Activated T-helper 17 cell treated with anti-CD3 and anti-CD28 coated beads, Interleukin-2, amount 50 U/mL, for 72 hours (primary cell): ENCODE results near the gene FEM1B. TPM values are rescaled to one million over a fixed set of nuclear protein-coding genes. Genes with fewer than 3 reads are reported as not detected.
"Not testable (repeated sequence)": the region's sequence is repeated elsewhere in the genome, so short reads cannot be mapped to it uniquely, and the experiment has no call there.

ENCODE experiments used
- ATAC-seq: fragments of 150-1000 bp; cut with Tn5 transposase; replicated peaks from 2 replicates; pipeline ENCODE4 v1.10.0; 2021; ENCODE audit warnings: mild to moderate bottlenecking, moderate library complexity
- H3K27ac Mint-ChIP-seq: one replicate; pipeline ENCODE4 v1.8.0; 2022; ENCODE audit warnings: mixed read lengths
- H3K27me3 Mint-ChIP-seq: one replicate; pipeline ENCODE4 v1.8.0; 2022; ENCODE audit warnings: mixed read lengths
- H3K36me3 Mint-ChIP-seq: one replicate; pipeline ENCODE4 v1.8.0; 2022; ENCODE audit warnings: low read depth, mild to moderate bottlenecking, mixed read lengths
- H3K4me1 Mint-ChIP-seq: one replicate; pipeline ENCODE4 v1.8.0; 2022; ENCODE audit warnings: mixed read lengths
- H3K4me3 Mint-ChIP-seq: one replicate; pipeline ENCODE4 v1.8.0; 2022; ENCODE audit warnings: mild to moderate bottlenecking, mixed read lengths
- H3K9me3 Mint-ChIP-seq: one replicate; pipeline ENCODE4 v1.8.0; 2022; ENCODE audit warnings: mixed read lengths
- total RNA-seq, 2 donors: library from RNA; stranded (reverse); gene quantifications; one replicate each; pipeline ENCODE4 v1.2.3, GENCODE V29; 2022

FEM1B gene
- 10 to 100 TPM; 35.1 to 43.6 TPM for total RNA-seq

GRCh38 chr15:68277603-68278344 lies at the start of gene FEM1B:
Gene FEM1B (plus strand): TSS chr15:68277745. CDS start chr15:68278418, 673 bp downstream.
- ATAC-seq, result peak; percentile 81
- Mint-ChIP-seq H3K27ac (peak within 1 kb of the TSS; percentile 99), H3K36me3 (peaks cover 35% of the 10 kb centered on the region), H3K27me3 (no peaks in the 10 kb centered on the region), H3K9me3 (no peaks in the 10 kb centered on the region), H3K4me3 (peak within 1 kb of the TSS; percentile 89), H3K4me1 (peaks cover 41% of the 10 kb centered on the region)

GRCh38 chr15:68228143-68228970 lies 49.2 kb upstream of the FEM1B start:
- peaks cover 3% of the 10 kb centered on the region for H3K27me3 Mint-ChIP-seq
- peaks cover 26% of the 10 kb centered on the region for H3K4me1 Mint-ChIP-seq
- no peaks in the 10 kb centered on the region for H3K9me3 Mint-ChIP-seq
- peak overlapping the region; percentile 97 for H3K4me3 Mint-ChIP-seq
- peak overlapping the region; percentile 90 for H3K27ac Mint-ChIP-seq
- no peak for ATAC-seq
- H3K36me3 Mint-ChIP-seq, result peaks cover 13% of the 10 kb centered on the region

GRCh38 chr15:68228971-68229385 lies 48.6 kb upstream of the FEM1B start:
- peaks cover 3% of the 10 kb centered on the region for H3K27me3 Mint-ChIP-seq
- peak overlapping the region; percentile 90 for H3K27ac Mint-ChIP-seq
- peak; percentile 1 for ATAC-seq

GRCh38 chr15:68229386-68230156 lies 48.0 kb upstream of the FEM1B start, which contains the start of gene CLN6:
Gene CLN6 (minus strand): TSS chr15:68229728. CDS start chr15:68229584, 144 bp downstream.
- Mint-ChIP-seq H3K27me3 (peaks cover 3% of the 10 kb centered on the region), H3K9me3 (no peaks in the 10 kb centered on the region), H3K36me3 (peaks cover 10% of the 10 kb centered on the region), H3K4me1 (peaks cover 26% of the 10 kb centered on the region), H3K4me3 (peak within 1 kb of the TSS; percentile 97), H3K27ac (peak within 1 kb of the TSS; percentile 90)
- peak; percentile 93 for ATAC-seq

More at GRCh38 chr15:68228971-68229385, 48.6 kb upstream of the FEM1B start:
- Mint-ChIP-seq H3K36me3 (peaks cover 13% of the 10 kb centered on the region), H3K4me1 (peaks cover 26% of the 10 kb centered on the region), H3K9me3 (no peaks in the 10 kb centered on the region), H3K4me3 (peak overlapping the region; percentile 97)

GRCh38 chr15:68230157-68231100 lies 47.1 kb upstream of the FEM1B start:
- Mint-ChIP-seq H3K9me3 (no peaks in the 10 kb centered on the region), H3K4me1 (peaks cover 26% of the 10 kb centered on the region), H3K4me3 (peak overlapping the region; percentile 87), H3K36me3 (peaks cover 5% of the 10 kb centered on the region), H3K27ac (peak overlapping the region; percentile 69), H3K27me3 (peaks cover 3% of the 10 kb centered on the region)
- ATAC-seq, result no peak

- no peaks in the 10 kb centered on the region for H3K9me3 Mint-ChIP-seq
- peaks cover 26% of the 10 kb centered on the region for H3K4me1 Mint-ChIP-seq
- H3K36me3 Mint-ChIP-seq, result peaks cover 5% of the 10 kb centered on the region
- peaks cover 3% of the 10 kb centered on the region for H3K27me3 Mint-ChIP-seq
- H3K4me3 Mint-ChIP-seq, result peak overlapping the region; percentile 87
- ATAC-seq, result no peak
- peak overlapping the region; percentile 33 for H3K27ac Mint-ChIP-seq
Measured at GRCh38 chr15:68231102-68231818, 46.3 kb upstream of the FEM1B start.

- peaks cover 26% of the 10 kb centered on the region for H3K4me1 Mint-ChIP-seq
- no peak overlapping the region for H3K4me3 Mint-ChIP-seq
- no peak for ATAC-seq
- no peaks in the 10 kb centered on the region for H3K9me3 Mint-ChIP-seq
- peaks cover 3% of the 10 kb centered on the region for H3K27me3 Mint-ChIP-seq
- H3K36me3 Mint-ChIP-seq, result peaks cover 5% of the 10 kb centered on the region
- H3K27ac Mint-ChIP-seq, result no peak overlapping the region
Measured at GRCh38 chr15:68232449-68232848, 45.1 kb upstream of the FEM1B start.

- H3K27ac Mint-ChIP-seq, result no peak overlapping the region
- H3K4me1 Mint-ChIP-seq, result peaks cover 21% of the 10 kb centered on the region
- no peaks in the 10 kb centered on the region for H3K9me3 Mint-ChIP-seq
- peaks cover 3% of the 10 kb centered on the region for H3K27me3 Mint-ChIP-seq
- no peak for ATAC-seq
- H3K4me3 Mint-ChIP-seq, result no peak overlapping the region
- peaks cover 5% of the 10 kb centered on the region for H3K36me3 Mint-ChIP-seq
Measured at GRCh38 chr15:68232937-68233336, 44.6 kb upstream of the FEM1B start.

- ATAC-seq, result no peak
- Mint-ChIP-seq H3K27me3 (peaks cover 3% of the 10 kb centered on the region), H3K4me3 (no peak overlapping the region), H3K4me1 (peaks cover 12% of the 10 kb centered on the region), H3K9me3 (no peaks in the 10 kb centered on the region), H3K27ac (no peak overlapping the region), H3K36me3 (peaks cover 5% of the 10 kb centered on the region)
Measured at GRCh38 chr15:68234060-68234459, 43.5 kb upstream of the FEM1B start.

- not testable (repeated sequence) for H3K27me3 Mint-ChIP-seq, H3K4me3 Mint-ChIP-seq, ATAC-seq, H3K36me3 Mint-ChIP-seq, H3K27ac Mint-ChIP-seq, H3K9me3 Mint-ChIP-seq
- peaks cover 12% of the 10 kb centered on the region for H3K4me1 Mint-ChIP-seq
Measured at GRCh38 chr15:68234520-68234919, 43.0 kb upstream of the FEM1B start.

- Mint-ChIP-seq H3K4me3 (no peak overlapping the region), H3K27me3 (peaks cover 3% of the 10 kb centered on the region), H3K27ac (no peak overlapping the region), H3K36me3 (peaks cover 1% of the 10 kb centered on the region), H3K4me1 (peaks cover 8% of the 10 kb centered on the region), H3K9me3 (no peaks in the 10 kb centered on the region)
- no peak for ATAC-seq
Measured at GRCh38 chr15:68235022-68235421, 42.5 kb upstream of the FEM1B start.

GRCh38 chr15:68239025-68239424 lies 38.5 kb upstream of the FEM1B start:
- Mint-ChIP-seq H3K27me3 (no peaks in the 10 kb centered on the region), H3K4me3 (no peak overlapping the region), H3K4me1 (no peaks in the 10 kb centered on the region), H3K27ac (no peak overlapping the region), H3K36me3 (no peaks in the 10 kb centered on the region), H3K9me3 (no peaks in the 10 kb centered on the region)
- ATAC-seq, result no peak
